Measurements from ENCODE around the gene ENTPD7. TPM values are rescaled to one million over a fixed set of nuclear protein-coding genes. Genes with fewer than 3 reads are reported as not detected.

ENTPD7 gene
- total and polyA plus RNA-seq, 9 of the 15 experiments (the other 6 are each of a cell fraction or from before 2014, with no cell fraction given) = 1.4 to 13.9 (median 8.5) TPM

DNA sequence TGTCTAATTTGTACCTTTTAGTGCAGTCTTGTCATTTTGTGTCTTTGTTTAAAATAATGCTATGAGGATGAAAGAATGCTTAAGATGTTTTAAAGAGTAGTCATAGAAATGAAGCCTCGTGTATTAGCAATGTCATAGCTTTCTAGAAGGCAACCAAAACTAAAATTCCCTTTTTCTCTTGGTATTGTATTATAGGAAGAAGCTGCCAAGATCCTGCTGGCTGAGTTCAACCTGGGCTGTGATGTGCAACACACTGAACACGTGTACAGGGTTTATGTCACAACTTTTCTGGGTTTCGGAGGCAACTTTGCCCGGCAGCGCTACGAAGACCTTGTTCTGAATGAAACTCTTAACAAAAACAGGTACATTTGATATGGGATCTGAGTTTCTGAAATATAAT lies 36.5 kb downstream of the ENTPD7 start:
- CTCF ChIA-PET (ENCODE audit: low intra/inter-chr PET ratio) = no interaction called here
- no peak for ATAC-seq

More for the DNA sequence above, 36.5 kb downstream of the ENTPD7 start:
- Histone ChIP-seq H3K36me3 (ENCODE audit: control insufficient read depth, insufficient read depth, low read length) (peaks cover 40% of the 10 kb centered on the region; the same call in 2 of the 3 replicates), H3K4me1 (replicated peaks in 1 of 2; ENCODE audit: control insufficient read depth in 2 of 2, insufficient read depth in 2 of 2, low read length in 2 of 2) (no peaks in the 10 kb centered on the region), H3K9ac (ENCODE audit: insufficient read depth in 1 of 2, low read depth in 2 of 2, low read length in 2 of 2) (no peak overlapping the region), H3K79me2 (ENCODE audit: control insufficient read depth, insufficient read depth, low read length) (no peaks in the 10 kb centered on the region), H4K20me1 (replicated peaks; ENCODE audit: control insufficient read depth, insufficient read depth, low read length) (no peaks in the 10 kb centered on the region), H3K9me3 (replicated peaks; ENCODE audit: control insufficient read depth, insufficient read depth, low read depth, low read length) (no peaks in the 10 kb centered on the region), H3K4me2 (ENCODE audit: insufficient read depth, low read length) (no peak overlapping the region), H3K27me3 (ENCODE audit: control insufficient read depth in 2 of 2, insufficient read depth in 2 of 2, low read length in 2 of 2) (no peaks in the 10 kb centered on the region), H2AFZ (ENCODE audit: low read depth, low read length) (no peak overlapping the region), H3K27ac (ENCODE audit: extremely low read depth, low read depth, low read length) (no peak overlapping the region), H3K9me1 (ENCODE audit: control insufficient read depth, insufficient read depth, low read length) (no peaks in the 10 kb centered on the region), H3K4me3 (no peak overlapping the region)
- POLR2A ChIA-PET = no interaction called here
- in situ Hi-C loops (cut with MboI) (no loop called here), intact Hi-C loops (cut with micrococcal nuclease) (no loop called here)
- no peak for DNase-seq (ENCODE audit: extremely low read depth in 1 of 4, low spot score in 3 of 4)
- TF ChIP-seq HCFC1 (IDR thresholded peaks at IDR 0.05; ENCODE audit: low read depth, low read length) (no peak), TCF7L2 (IDR thresholded peaks at IDR 0.05; ENCODE audit: low read depth, low read length) (no peak), MEIS2 (IDR thresholded peaks at IDR 0.05; ENCODE audit: partially characterized antibody) (no peak), ZBTB12 (CRISPR knock-in tag; IDR thresholded peaks at IDR 0.05) (no peak), HOXB6 (CRISPR knock-in tag; IDR thresholded peaks at IDR 0.05; ENCODE audit: borderline replicate concordance) (no peak), ZBTB8A (IDR thresholded peaks at IDR 0.05; ENCODE audit: partially characterized antibody) (no peak), ZNF282 (CRISPR knock-in tag; IDR thresholded peaks at IDR 0.05) (no peak), IRF2 (CRISPR knock-in tag; IDR thresholded peaks at IDR 0.05) (no peak), ZNF551 (CRISPR knock-in tag; IDR thresholded peaks at IDR 0.05) (no peak), ARID1B (IDR thresholded peaks at IDR 0.05) (no peak), ZNF444 (CRISPR knock-in tag; IDR thresholded peaks at IDR 0.05) (no peak), YY1 (IDR thresholded peaks at IDR 0.05; ENCODE audit: borderline replicate concordance in 1 of 3, control insufficient read depth in 1 of 3, extremely low read depth in 1 of 3, insufficient read depth in 3 of 3, insufficient read length in 1 of 3, insufficient replicate concordance in 2 of 3, low read depth in 1 of 3, low read length in 2 of 3) (no peak), ZBTB7A (IDR thresholded peaks at IDR 0.05; ENCODE audit: borderline replicate concordance, control insufficient read depth, low read depth, low read length) (no peak)
- WGBS (ENCODE audit: insufficient coverage, low coverage, missing lambda C conversion rate) = 78% methylated on average over 6 of the region's 6 CpGs
- no TSS peak for BruUV-seq (replicated peaks)
- FAIRE-seq = no peak
